Measurements from ENCODE around the gene PRM3. TPM values are rescaled to one million over a fixed set of nuclear protein-coding genes. Genes with fewer than 3 reads are reported as not detected.

PRM3 gene
- total and polyA plus RNA-seq, 2 of the 8 experiments (the other 6 are each of a cell fraction or from before 2014, with no cell fraction given): not detected

GRCh38 chr16:11249233-11250061 is 24.0 kb downstream of the PRM3 start:
- CTCF ChIA-PET (ENCODE audit: partially characterized antibody): no interaction called here
- TF ChIP-seq KDM4A (IDR thresholded peaks at IDR 0.05; ENCODE audit: low read depth, low read length, severe bottlenecking): no peak
- TF ChIP-seq SIX5 (IDR thresholded peaks at IDR 0.05; ENCODE audit: low read depth, low read length): no peak
- no peak for TF ChIP-seq TAF1 (IDR thresholded peaks at IDR 0.05; ENCODE audit: low read depth, low read length)
- no peak for TF ChIP-seq KDM1A (IDR thresholded peaks at IDR 0.05; ENCODE audit: borderline replicate concordance, low read length)
- no peak for TF ChIP-seq HDAC6 (IDR thresholded peaks at IDR 0.05; ENCODE audit: low read depth, low read length)
- no peak for TF ChIP-seq SIN3A (conservative IDR thresholded peaks at IDR 0.05 in 1 of 2, IDR thresholded peaks at IDR 0.05 in 1 of 2; ENCODE audit: low read depth in 1 of 2, low read length in 2 of 2)
- TF ChIP-seq RBBP5 (IDR thresholded peaks at IDR 0.05; ENCODE audit: borderline replicate concordance, low read depth, low read length): no peak
- TF ChIP-seq CTBP2 (IDR thresholded peaks at IDR 0.05; ENCODE audit: borderline replicate concordance, insufficient read depth, insufficient read length, low read length): no peak
- no peak for TF ChIP-seq TBP (IDR thresholded peaks at IDR 0.05; ENCODE audit: low read depth, low read length)
- TF ChIP-seq SP2 (IDR thresholded peaks at IDR 0.05; ENCODE audit: low read length): no peak
- no peak for TF ChIP-seq RXRA (IDR thresholded peaks at IDR 0.05; ENCODE audit: insufficient read depth, low read depth, low read length)

More at GRCh38 chr16:11249233-11250061, 24.0 kb downstream of the PRM3 start:
- H3K9me3 ChIP-seq (ENCODE audit: insufficient read depth in 2 of 2, low read depth in 1 of 2, low read length in 1 of 2): no peaks in the 10 kb centered on the region
- no peak overlapping the region for H3K9ac ChIP-seq (replicated peaks in 1 of 4; ENCODE audit: extremely low read depth in 1 of 4, low read depth in 3 of 4, low read length in 3 of 4)
- no peak overlapping the region for H3K4ac ChIP-seq (replicated peaks; ENCODE audit: insufficient read length, low read depth, low read length)
- H3K79me2 ChIP-seq (ENCODE audit: control insufficient read depth in 1 of 2, insufficient read depth in 2 of 2, low read length in 2 of 2): peaks cover 0 to 17% of the 10 kb centered on the region in 2 experiments; a peak in 2 of 4 replicates
- WGBS, 2 experiments (ENCODE audit: extremely low coverage in 1 of 2, insufficient coverage in 1 of 2, insufficient read length in 1 of 2, insufficient replicate concordance in 2 of 2, low coverage in 1 of 2, low lambda C conversion rate in 2 of 2, missing lambda C conversion rate in 1 of 2): 96% methylated on average over 53 of the region's 63 CpGs; no CpG with 5 or more reads in 1 of the 2 experiments
- no peak overlapping the region for H2BK120ac ChIP-seq (replicated peaks; ENCODE audit: low read depth, low read length)
- H3K79me1 ChIP-seq (ENCODE audit: low read depth, low read length): peaks cover 4% of the 10 kb centered on the region
- 0 out of 2 replicates have a peak overlapping the region, but pooled peaks have one; percentile 82 for H2AK5ac ChIP-seq (ENCODE audit: low read depth, low read length)
- no peak overlapping the region for H4K91ac ChIP-seq (replicated peaks; ENCODE audit: insufficient read length, low read length)
- H2BK5ac ChIP-seq (ENCODE audit: low read depth, low read length): 0 out of 2 replicates have a peak overlapping the region, but pooled peaks have one; percentile 22
- no peak overlapping the region for H2BK12ac ChIP-seq (ENCODE audit: low read depth, low read length)
- H4K5ac ChIP-seq (ENCODE audit: insufficient read length, low read depth, low read length): no peak overlapping the region
- H2BK15ac ChIP-seq (ENCODE audit: low read length): 0 out of 2 replicates have a peak overlapping the region, but pooled peaks have one; percentile 19
- no peak overlapping the region for H3K23ac ChIP-seq (ENCODE audit: insufficient read length)
- FAIRE-seq (no peak), DNase-seq (ENCODE audit: low read depth in 1 of 2, low spot score in 2 of 2) (no peak)
- POLR2A ChIA-PET (ENCODE audit: partially characterized antibody): interaction anchor here (0.8 to 2.2 kb wide), 8 partner anchors 9 to 298 kb away, joined by 3 to 6 read pairs (median 3); no protein-coding TSS in a partner anchor
- peaks cover 0 to 8% (median 3%) of the 10 kb centered on the region in 4 experiments; a peak in 4 of 8 replicates for H3K36me3 ChIP-seq (ENCODE audit: control insufficient read depth in 2 of 4, insufficient read depth in 4 of 4, low read length in 3 of 4)
- H3K56ac ChIP-seq (replicated peaks; ENCODE audit: insufficient read length, low read depth, low read length): no peak overlapping the region
- no peak overlapping the region for H3K14ac ChIP-seq (ENCODE audit: insufficient read length)
- no peak overlapping the region for H3K27ac ChIP-seq (ENCODE audit: low read depth, low read length)
- peaks cover 11 to 15% of the 10 kb centered on the region in 2 experiments for H4K20me1 ChIP-seq (replicated peaks in 1 of 2; ENCODE audit: control insufficient read depth in 1 of 2, insufficient read depth in 2 of 2, low read length in 2 of 2)
- H3K4me3 ChIP-seq (ENCODE audit: extremely low read depth in 1 of 4, insufficient read depth in 2 of 4, low read depth in 3 of 4, low read length in 4 of 4): no peak overlapping the region
- no peak overlapping the region for H2BK20ac ChIP-seq (ENCODE audit: low read length)
- peaks cover 0 to 10% (median 4%) of the 10 kb centered on the region in 4 experiments; a peak in 5 of 7 replicates for H3K4me1 ChIP-seq (replicated peaks in 1 of 4; ENCODE audit: control insufficient read depth in 3 of 4, insufficient read depth in 4 of 4, low read length in 3 of 4)
- peak overlapping the region; percentile 45; the same call in 1 of the 2 replicates for H4K8ac ChIP-seq (ENCODE audit: extremely low read depth, insufficient read depth, low read length)
- no peaks in the 10 kb centered on the region for H3K27me3 ChIP-seq (replicated peaks in 1 of 4; ENCODE audit: control insufficient read depth in 3 of 4, extremely low read depth in 1 of 4, insufficient read depth in 3 of 4, low read length in 3 of 4)
- H3K18ac ChIP-seq (ENCODE audit: extremely low read depth, low read length): no peak overlapping the region
- H3K4me2 ChIP-seq (ENCODE audit: insufficient read depth in 1 of 2, low read depth in 2 of 2, low read length in 2 of 2): no peak overlapping the region
- peaks cover 2% of the 10 kb centered on the region; the same call in 1 of the 2 replicates for H3K23me2 ChIP-seq (ENCODE audit: low read depth, low read length)
- no peak overlapping the region for H2AFZ ChIP-seq (ENCODE audit: low read length)
